HG02973 (cell line): ENCODE measurements around the gene LRRFIP1.
"Not testable (repeated sequence)": the region's sequence is repeated elsewhere in the genome, so short reads cannot be mapped to it uniquely, and the experiment has no call there.

Experiments
- ATAC-seq: cut with Tn5 transposase; IDR thresholded peaks from one replicate; pipeline ENCODE4 v1.9.1; 2021; ENCODE audit warnings: moderate library complexity; ENCODE audit not compliant: unreplicated experiment

The LRRFIP1 gene

DNA sequence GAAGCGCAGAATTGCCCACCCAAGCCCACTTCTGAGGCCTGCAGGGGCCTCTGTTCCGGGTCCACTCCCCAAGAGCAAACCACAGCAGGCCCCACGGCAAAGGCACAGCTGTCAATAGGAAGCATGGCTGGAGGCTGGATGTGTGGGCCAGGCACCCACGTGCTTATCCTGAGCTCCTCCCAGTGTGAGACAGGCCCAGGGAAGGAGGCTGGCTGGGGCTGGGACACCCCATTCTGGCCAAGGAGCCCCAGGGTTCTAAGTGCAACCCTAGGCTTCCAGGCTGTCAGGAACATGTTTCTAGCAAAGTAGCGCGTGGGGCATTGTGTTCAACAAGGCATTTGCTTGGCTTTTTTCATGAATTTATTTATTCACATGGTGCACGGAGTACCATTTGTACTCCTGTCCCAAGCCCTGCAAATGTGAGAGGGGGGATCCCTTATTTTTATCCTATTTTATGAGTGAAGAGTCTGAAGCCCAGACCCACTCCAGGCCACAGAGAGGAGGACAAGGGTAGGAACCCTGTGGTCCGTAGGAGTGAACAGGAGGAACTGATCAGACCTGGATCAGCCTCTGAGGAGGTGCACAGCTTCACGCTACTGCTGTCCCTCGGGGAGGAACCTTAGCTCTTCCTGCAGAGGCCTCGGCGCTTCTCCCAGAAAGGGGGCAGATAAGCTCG, 30.7 kb upstream of the LRRFIP1 start:
- no peak for ATAC-seq

DNA sequence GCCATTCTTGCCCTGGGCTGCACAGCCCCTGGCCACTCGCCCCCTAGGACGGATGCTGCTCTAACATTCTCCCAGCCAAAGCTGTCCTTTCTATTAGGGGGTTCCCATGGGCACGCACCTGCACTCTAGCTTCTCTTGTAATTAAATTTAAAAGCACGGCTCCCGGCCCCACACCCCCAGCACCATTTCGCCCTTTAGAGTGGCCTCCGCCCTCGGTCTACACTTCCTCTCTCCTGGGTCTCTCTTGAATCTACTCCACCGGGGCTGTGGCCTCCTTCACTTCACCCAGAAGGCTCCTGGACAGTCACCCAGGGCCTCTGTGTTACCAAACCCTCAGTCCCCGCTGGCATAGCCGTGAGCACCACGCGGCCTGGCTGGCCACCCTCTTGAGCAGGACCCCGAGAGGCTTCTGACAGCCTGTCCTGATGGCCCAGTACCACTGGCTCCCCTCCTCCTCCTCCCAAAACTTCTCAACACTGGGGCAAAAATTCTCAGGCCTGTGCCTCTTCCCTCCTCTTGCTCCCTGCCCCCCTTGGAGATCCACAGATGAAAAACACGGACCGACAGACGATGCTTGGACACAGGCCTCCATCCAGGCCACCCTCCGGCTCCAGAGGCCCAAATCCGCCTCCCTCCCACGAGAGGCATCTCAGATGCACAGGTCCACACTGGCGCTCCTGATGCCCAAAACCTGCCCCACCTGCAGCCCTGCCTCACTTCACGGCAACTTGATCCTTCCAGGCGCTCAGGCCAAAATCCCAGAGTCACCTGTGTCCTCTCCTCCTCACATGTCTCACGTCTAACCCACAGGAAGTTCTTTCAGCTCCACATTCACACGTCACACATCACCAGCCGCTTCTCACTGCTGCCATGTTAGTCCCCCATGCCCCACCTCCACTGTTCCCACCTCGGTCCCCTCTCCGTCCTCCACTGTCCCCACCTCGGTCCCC, 29.9 kb upstream of the LRRFIP1 start:
- ATAC-seq, result no peak

GRCh38 chr2:237598468-237599208, 28.7 kb upstream of the LRRFIP1 start:
- no peak for ATAC-seq

- no peak for ATAC-seq
Observed at GRCh38 chr2:237599465-237600110, 27.8 kb upstream of the LRRFIP1 start.

DNA sequence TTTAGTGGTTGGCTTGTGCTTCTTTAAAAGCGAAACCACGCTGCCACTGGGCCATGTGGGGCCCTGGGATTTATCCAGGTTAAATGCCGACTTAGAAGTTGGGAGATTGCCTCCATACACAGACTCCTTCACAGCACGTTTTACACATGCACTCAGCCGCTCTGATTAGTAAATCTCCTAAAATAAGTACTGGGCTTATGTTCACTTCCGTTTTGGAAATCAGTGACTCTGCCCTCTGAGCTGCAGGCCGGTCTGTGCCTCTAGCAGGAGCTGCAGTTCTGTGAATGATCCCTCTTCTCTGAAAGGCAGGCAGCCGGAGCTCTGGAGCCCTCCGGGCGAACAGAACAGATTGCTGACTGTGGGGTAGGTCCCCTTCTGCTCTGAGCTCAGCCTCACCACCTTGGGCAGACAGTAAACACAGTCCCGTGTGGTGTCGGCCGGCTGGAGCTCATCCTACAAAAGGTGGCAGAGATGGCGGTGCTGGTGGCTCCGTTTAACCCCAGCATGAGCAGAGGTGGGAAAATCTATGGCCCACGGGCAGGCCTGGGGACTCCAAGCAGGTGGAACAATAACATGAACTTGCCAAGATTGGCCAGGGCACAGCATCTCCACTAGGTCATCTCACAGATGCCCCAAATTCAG, 27.1 kb upstream of the LRRFIP1 start:
- no peak for ATAC-seq

- ATAC-seq, result no peak
Observed at GRCh38 chr2:237601453-237602116, 25.8 kb upstream of the LRRFIP1 start.

DNA sequence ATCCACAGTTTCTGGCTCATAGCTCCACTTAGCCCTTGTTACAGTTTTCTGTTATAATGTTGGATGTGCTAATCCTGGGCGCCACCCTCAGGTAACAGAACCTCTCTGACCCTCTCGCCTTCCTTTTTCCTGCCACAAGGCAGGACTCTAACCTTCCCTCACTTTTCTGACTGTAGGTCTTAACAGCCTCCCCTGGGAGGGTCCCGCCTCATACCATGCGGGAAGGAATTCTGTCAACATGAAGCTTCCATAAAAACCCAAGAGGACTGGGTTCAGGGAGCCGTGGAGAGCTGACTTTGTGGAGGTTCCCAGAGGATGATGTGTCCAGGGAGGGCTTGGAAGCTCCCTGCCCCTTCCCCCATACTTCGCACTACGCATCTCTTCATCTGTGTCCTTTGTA, 25.0 kb upstream of the LRRFIP1 start:
- no peak for ATAC-seq

DNA sequence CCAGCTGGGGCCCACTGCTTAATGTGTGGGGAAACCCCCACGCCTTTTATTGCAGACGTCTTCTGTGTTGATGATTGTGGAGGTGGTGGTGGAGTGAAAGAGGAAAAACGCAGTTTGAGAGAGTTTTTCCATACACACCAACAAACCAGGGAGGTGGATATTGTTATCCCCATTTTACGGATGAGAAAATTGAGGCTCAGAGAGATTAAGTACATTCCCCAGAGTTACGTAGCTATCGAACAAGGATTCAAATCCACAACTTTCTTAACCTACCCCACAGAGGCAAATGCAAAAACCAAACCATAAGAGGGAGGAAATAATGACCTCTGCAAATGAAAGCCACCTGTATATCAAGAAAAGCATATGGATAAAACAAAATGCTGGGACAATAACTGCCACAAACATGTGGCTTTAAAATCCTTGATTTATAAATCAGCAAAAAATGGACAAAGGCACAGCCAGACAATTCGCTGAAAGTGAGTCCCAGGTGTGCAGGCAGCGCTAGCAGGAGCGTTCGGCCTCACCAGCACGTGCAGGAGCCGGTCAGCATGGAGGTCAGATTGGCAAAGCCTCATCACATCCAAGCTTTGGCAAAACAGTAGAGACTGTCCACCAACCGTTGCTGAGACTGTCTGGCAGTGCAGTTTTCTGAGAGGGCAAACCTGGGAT, 24.2 kb upstream of the LRRFIP1 start:
- ATAC-seq, result no peak

GRCh38 chr2:237603718-237604362, 23.5 kb upstream of the LRRFIP1 start:
- peak; percentile 50 for ATAC-seq

DNA sequence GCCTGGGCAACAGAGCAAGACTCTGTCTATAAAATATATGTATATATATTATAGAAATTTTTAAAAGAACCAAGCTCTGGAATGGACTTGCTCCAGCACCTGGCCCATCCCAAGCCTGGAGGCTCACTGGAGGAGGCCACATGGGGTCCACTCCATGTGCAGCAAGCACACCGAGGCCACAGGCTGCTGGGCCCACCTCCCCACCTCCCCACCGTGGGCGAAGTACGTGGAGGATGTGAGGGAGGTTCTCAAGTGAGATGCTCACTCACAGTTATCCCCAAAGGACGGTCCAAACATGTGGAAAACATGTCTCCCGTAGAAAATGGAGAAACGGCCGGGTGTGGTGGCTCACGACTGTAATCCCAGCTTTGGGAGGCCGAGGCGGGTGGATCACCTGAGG, 23.0 kb upstream of the LRRFIP1 start:
- ATAC-seq, result no peak

DNA sequence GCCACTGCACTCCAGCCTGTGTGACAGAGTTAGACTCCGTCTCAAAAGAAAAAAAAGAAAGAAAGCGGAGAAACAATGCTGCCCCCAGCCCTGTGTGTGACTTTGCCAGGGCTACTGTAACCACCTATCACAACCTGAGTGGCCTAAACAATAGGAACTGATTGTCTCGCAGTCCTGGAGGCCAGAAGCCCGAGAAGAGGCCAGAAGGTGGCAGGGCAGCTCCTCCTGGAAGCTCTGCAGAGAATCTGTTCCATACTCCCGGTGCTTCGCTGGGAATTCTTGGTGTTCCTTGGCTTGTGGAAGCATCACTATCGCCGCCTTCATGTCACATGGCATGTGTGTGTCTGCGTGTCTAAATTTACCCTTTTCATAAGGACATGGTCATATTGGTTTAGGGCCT, 22.4 kb upstream of the LRRFIP1 start:
- ATAC-seq, result no peak

GRCh38 chr2:237606522-237606921, 20.9 kb upstream of the LRRFIP1 start:
- ATAC-seq, result not testable (repeated sequence)

DNA sequence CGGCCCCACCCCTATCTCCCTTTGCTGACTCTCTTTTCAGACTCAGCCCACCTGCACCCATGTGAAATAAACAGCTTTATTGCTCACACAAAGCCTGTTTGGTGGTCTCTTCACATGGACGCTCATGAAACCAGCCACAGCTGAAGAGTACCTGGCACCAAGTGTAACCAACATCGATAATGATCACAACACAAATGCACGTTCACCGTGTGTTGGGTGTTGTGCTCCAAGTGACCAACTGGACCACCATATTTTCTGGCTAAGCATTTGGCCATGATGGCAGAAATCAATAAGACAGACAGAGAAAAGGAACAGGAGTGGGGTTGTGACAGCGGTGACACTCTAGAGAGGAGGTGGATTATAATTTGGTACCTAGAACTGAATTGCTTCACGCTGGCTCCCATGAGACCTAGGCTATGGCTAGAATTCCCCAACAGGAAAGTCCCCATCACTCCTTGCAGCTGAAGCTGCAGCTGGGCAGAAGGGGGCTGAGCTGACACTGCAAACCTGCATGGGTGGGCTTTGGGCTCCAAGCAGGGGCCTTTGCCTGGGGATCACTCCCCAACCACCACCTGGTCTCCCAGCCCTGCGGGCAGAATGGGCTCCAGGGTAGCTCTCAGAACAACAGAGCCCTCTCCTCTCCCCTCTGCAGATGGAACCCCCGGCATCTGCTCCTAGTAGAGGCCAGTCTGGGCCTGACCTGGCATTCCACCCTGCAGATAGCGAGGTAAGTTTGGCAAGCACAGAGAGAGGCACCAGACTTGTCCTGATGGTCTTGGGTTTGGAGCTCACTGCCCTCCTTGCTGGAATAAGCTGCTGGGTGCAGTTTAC, 14.6 kb upstream of the LRRFIP1 start:
- no peak for ATAC-seq

DNA sequence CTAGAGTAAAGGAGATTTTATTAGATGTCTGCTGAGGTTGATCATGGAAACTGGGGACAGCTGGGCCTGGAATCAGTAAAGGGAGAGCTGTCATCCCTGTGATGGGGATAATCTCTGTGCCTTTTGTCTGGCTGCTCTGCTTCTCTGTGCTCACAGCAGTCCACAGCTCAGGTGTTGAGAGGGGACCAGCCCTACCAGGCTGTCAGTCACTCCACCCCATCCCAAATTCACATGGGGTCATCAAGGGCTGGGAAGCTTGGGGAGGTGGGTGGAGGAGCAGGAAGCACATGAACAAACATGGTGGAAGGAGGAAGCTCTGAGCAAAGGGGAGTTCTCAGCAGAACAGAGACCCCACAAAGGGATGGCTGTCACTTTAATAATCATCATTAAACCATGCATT, 13.7 kb upstream of the LRRFIP1 start:
- no peak for ATAC-seq

GRCh38 chr2:237614151-237614720, 13.2 kb upstream of the LRRFIP1 start:
- no peak for ATAC-seq

- no peak for ATAC-seq
Observed at GRCh38 chr2:237615631-237616249, 11.6 kb upstream of the LRRFIP1 start.

DNA sequence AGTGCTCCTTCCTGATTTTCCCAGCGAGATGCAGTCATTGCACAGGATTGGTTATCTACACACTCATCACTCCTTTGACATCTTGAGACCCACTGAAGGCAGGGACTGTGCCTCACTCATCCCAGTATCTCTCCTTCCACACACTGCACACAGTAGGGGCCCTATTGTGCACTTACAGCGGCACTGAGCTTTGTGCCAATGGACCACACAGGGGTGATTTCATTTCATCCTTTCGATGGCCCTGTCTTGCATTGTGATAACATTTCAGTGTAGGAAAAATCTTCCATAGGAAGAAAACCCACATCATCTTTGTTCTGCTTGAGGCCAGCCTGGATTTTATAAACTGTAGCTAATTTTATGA, 11.0 kb upstream of the LRRFIP1 start:
- no peak for ATAC-seq
